ENCODE data around the gene OR10P1. TPM values are rescaled to one million over a fixed set of nuclear protein-coding genes. Genes with fewer than 3 reads are reported as not detected.
A peak's percentile ranks its signal among the peaks of the same experiment; 100 is the strongest.

Gene OR10P1
- total and polyA plus RNA-seq, 10 of the 15 experiments (the other 5 are each of a cell fraction or from before 2014, with no cell fraction given), result not detected

GRCh38 chr12:55647027-55647426, 10.3 kb downstream of the OR10P1 start:
- FAIRE-seq (no peak), ATAC-seq (no peak), DNase-seq (ENCODE audit: low read depth, low spot score) (no peak)
- BruUV-seq (replicated peaks), result no TSS peak
- H3K36me3 ChIP-seq (ENCODE audit: control insufficient read depth in 2 of 2, insufficient read depth in 2 of 2, low read length in 1 of 2), result no peaks in the 10 kb centered on the region
- 97% methylated on average over 5 of the region's 5 CpGs for WGBS (ENCODE audit: insufficient coverage, insufficient replicate concordance, low lambda C conversion rate, missing lambda C conversion rate)
- TF ChIP-seq EZH2 (IDR thresholded peaks at IDR 0.05; ENCODE audit: borderline replicate concordance, control insufficient read depth, low read depth, low read length) (no peak), CHD2 (IDR thresholded peaks at IDR 0.05; ENCODE audit: borderline replicate concordance, low read depth, low read length) (no peak), WRNIP1 (IDR thresholded peaks at IDR 0.05; ENCODE audit: borderline replicate concordance, low read depth, low read length) (no peak), SIN3A (IDR thresholded peaks at IDR 0.05; ENCODE audit: low read depth, low read length) (no peak), FOXM1 (IDR thresholded peaks at IDR 0.05; ENCODE audit: low read depth, low read length) (no peak), MEF2B (IDR thresholded peaks at IDR 0.05; ENCODE audit: partially characterized antibody, poor library complexity, severe bottlenecking) (no peak), SMARCA5 (IDR thresholded peaks at IDR 0.05) (no peak)
- TF ChIP-seq, protein P1, sequence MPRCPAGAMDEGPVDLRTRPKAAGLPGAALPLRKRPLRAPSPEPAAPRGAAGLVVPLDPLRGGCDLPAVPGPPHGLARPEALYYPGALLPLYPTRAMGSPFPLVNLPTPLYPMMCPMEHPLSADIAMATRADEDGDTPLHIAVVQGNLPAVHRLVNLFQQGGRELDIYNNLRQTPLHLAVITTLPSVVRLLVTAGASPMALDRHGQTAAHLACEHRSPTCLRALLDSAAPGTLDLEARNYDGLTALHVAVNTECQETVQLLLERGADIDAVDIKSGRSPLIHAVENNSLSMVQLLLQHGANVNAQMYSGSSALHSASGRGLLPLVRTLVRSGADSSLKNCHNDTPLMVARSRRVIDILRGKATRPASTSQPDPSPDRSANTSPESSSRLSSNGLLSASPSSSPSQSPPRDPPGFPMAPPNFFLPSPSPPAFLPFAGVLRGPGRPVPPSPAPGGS (IDR thresholded peaks at IDR 0.05; ENCODE audit: borderline replicate concordance, insufficient read depth, low read depth, low read length, poor library complexity, severe bottlenecking), result no peak
- peaks cover 8% of the 10 kb centered on the region; the same call in 2 of the 3 replicates for H3K9me3 ChIP-seq (replicated peaks; ENCODE audit: control insufficient read depth, insufficient read depth, low read length)
- H3K79me2 ChIP-seq (ENCODE audit: control insufficient read depth, insufficient read depth, low read length), result no peaks in the 10 kb centered on the region
- H3K4me3 ChIP-seq, result no peak overlapping the region
- SMC1A ChIA-PET (ENCODE audit: uncharacterized antibody, unreplicated experiment), result interaction anchor here (0.8 to 4.7 kb wide), 3 partner anchors 10 to 90 kb away, joined by 3 to 35 read pairs (median 8); no protein-coding TSS in a partner anchor
- no peaks in the 10 kb centered on the region for H4K20me1 ChIP-seq (ENCODE audit: control insufficient read depth, insufficient read depth)
- no peak overlapping the region for H3K9ac ChIP-seq (ENCODE audit: control insufficient read depth, insufficient read depth, low read length)
- peak overlapping the region; percentile 3; the same call in 1 of the 2 replicates for H2AFZ ChIP-seq (ENCODE audit: control insufficient read depth, low read depth, low read length)
- CTCF ChIA-PET, result interaction anchor here (0.9 to 5.0 kb wide), 11 partner anchors 10 to 151 kb away, joined by 3 to 109 read pairs (median 8); partner anchors contain the start of genes BLOC1S1 and OR10P1
- H3K27me3 ChIP-seq (replicated peaks in 1 of 2; ENCODE audit: control insufficient read depth in 2 of 2, insufficient read depth in 2 of 2, low read length in 1 of 2), result no peaks in the 10 kb centered on the region
- 0 out of 2 replicates have a peak overlapping the region, but pooled peaks have one; percentile 84 for H3K4me2 ChIP-seq (ENCODE audit: control insufficient read depth, insufficient read depth)
- RAD21 ChIA-PET (ENCODE audit: unreplicated experiment), result interaction anchor here (0.8 to 1.3 kb wide), 3 partner anchors 82 to 654 kb away, joined by 3 to 4 read pairs (median 4); partner anchors contain the start of gene CD63
- peaks cover 17% of the 10 kb centered on the region for H3K4me1 ChIP-seq (ENCODE audit: control insufficient read depth, insufficient read depth, low read length)
- in situ Hi-C loops (cut with MboI) (no loop called here), intact Hi-C loops (cut with micrococcal nuclease; ENCODE audit: unreplicated experiment) (no loop called here)
- POLR2A ChIA-PET, result interaction anchor here (0.9 kb wide), 1 partner anchor 82 kb away, joined by 3 read pairs; the partner anchor contains the start of gene CD63
- H3K27ac ChIP-seq (ENCODE audit: control insufficient read depth, insufficient read depth), result no peak overlapping the region

Data from GM12878 (cell line).